Measurements from ENCODE around the gene PLEKHM3.

GRCh38 chr2:207902821-207903220 is 122.5 kb downstream of the PLEKHM3 start:
- no peak for TF ChIP-seq EZH2phosphoT487 (IDR thresholded peaks at IDR 0.05; ENCODE audit: borderline replicate concordance)
- no peak for TF ChIP-seq CTCF (conservative IDR thresholded peaks at IDR 0.05; ENCODE audit: low read length)
